ENCODE data around the gene PRODH2. TPM values are rescaled to one million over a fixed set of nuclear protein-coding genes. Genes with fewer than 3 reads are reported as not detected.

The PRODH2 gene
- total and polyA plus RNA-seq, 2 donors, result 0.19 to 0.23 TPM

DNA sequence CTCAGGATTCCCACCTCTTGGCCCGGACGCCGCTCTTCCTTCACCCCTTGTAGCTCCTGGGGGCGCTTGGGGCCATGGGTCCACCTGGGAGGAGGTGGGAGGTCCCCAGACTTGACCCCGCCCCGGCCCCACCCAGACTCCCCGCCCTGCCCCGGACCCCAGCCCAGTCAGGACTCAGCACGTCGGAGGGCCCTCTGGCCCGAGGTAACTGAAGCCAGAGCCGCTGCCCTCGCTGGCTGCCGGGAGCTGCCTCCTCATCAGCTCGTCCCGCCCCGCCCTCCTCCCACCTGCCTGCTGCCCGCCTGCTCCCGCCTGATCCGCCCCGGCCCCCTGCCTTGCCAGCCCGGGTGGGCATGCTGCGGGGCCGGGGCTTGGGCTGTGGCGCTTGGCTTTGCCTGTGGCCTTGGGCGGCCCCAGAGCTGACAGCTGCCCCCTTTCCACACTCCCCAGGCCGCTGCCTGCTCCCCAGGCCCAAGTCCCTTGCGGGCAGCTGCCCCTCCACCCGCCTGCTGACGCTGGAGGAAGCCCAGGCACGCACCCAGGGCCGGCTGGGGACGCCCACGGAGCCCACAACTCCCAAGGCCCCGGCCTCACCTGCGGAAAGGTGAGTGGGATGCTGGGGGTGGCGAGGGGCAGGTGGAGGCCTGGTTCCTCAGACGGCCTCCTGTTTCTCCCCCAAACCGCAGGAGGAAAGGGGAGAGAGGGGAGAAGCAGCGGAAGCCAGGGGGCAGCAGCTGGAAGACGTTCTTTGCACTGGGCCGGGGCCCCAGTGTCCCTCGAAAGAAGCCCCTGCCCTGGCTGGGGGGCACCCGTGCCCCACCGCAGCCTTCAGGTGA is 27.9 kb downstream of the PRODH2 start:
- peaks cover 31 to 81% of the 10 kb centered on the region in 2 donors for H3K36me3 ChIP-seq (ENCODE audit: control insufficient read depth in 2 of 2, insufficient read depth in 2 of 2, low read length in 1 of 2)
- WGBS, result 90% methylated on average over 45 of the region's 45 CpGs

DNA sequence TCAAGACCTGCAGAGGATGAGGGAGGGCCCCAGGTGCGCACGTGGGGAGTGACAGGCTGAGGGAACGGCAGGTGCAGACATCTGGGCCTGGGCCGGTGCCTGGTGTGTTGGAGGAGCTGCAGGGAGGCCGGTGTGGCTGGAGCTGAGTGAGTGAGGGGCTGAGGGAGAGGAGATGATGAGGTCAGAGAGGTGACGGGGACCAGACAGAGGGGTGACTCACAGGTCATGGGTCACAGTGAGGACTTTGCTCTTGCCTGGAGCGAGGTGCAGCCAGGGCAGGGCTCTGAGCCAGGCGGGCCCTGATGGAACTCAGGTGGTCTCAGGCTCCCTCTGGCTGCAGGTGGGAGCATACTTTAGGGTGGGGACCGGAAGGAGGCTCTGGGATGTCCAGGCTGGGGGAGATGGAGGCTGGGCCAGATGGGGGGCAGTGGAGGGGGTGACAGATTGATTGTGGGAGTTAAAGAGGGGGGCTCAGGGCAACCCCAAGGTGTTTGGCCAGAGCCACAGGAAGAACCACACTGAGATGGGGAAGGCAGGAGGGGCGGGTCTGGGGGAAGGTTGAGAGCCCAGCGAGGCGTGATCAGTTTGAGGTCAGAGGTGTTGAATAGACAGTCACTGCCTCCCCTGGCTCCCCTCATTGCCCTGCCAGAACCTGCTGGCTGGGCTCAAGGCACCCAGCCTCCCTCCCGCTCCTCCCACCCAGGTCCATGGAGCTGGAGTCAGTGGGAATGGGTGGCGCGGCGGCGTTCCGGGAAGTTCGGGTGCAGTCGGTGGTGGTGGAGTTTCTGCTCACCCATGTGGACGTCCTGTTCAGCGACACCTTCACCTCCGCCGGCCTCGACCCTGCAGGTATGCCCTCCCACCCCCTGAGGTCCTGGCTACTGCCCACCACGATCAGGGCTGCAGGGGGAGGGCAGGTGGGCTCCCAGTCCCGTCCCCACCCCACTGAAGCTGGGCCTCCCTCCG is 28.9 kb downstream of the PRODH2 start:
- H3K4me3 ChIP-seq (ENCODE audit: low read length in 2 of 2), result no peak overlapping the region
- peaks cover 36 to 87% of the 10 kb centered on the region in 2 donors for H3K36me3 ChIP-seq (ENCODE audit: control insufficient read depth in 2 of 2, insufficient read depth in 2 of 2, low read length in 1 of 2)
- DNase-seq (ENCODE audit: low read depth in 6 of 9, low spot score in 9 of 9), result no peak
- no peaks in the 10 kb centered on the region for H3K27me3 ChIP-seq (ENCODE audit: control insufficient read depth in 2 of 2, insufficient read depth in 1 of 2, low read length in 1 of 2)
- H3K4me1 ChIP-seq (ENCODE audit: control insufficient read depth in 2 of 2, insufficient read depth in 2 of 2, low read length in 2 of 2), result no peaks in the 10 kb centered on the region
- H3K27ac ChIP-seq (ENCODE audit: low read depth in 1 of 2, low read length in 1 of 2), result no peak overlapping the region
- 96% methylated on average over 28 of the region's 28 CpGs for WGBS
- H3K9me3 ChIP-seq (ENCODE audit: control insufficient read depth in 2 of 2, insufficient read depth in 1 of 2, low read length in 1 of 2), result no peaks in the 10 kb centered on the region

More for the DNA sequence above, 27.9 kb downstream of the PRODH2 start:
- no peak overlapping the region for H3K27ac ChIP-seq (ENCODE audit: low read depth in 1 of 2, low read length in 1 of 2)
- H3K27me3 ChIP-seq (ENCODE audit: control insufficient read depth in 2 of 2, insufficient read depth in 1 of 2, low read length in 1 of 2), result no peaks in the 10 kb centered on the region
- no peaks in the 10 kb centered on the region for H3K9me3 ChIP-seq (ENCODE audit: control insufficient read depth in 2 of 2, insufficient read depth in 1 of 2, low read length in 1 of 2)
- no peaks in the 10 kb centered on the region for H3K4me1 ChIP-seq (ENCODE audit: control insufficient read depth in 2 of 2, insufficient read depth in 2 of 2, low read length in 2 of 2)
- H3K4me3 ChIP-seq (ENCODE audit: low read length in 2 of 2), result no peak overlapping the region
- no peak for DNase-seq (ENCODE audit: low read depth in 6 of 9, low spot score in 9 of 9)

DNA sequence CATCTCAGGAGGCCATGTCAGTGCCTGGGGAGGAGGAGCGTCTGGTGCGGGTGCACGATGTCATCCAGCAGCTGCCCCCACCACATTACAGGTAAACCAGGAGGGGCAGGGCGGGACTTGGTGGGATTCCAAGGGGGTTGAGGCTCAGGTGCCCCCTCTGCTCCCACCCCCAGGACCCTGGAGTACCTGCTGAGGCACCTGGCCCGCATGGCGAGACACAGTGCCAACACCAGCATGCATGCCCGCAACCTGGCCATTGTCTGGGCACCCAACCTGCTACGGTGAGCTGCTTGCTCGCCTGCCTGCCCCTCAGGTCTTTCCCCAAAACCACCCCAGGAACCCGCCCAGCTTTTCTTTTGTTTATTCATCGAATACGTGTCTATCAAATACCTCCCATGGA is 30.1 kb downstream of the PRODH2 start:
- Histone ChIP-seq H3K9me3 (ENCODE audit: control insufficient read depth in 2 of 2, insufficient read depth in 1 of 2, low read length in 1 of 2) (no peaks in the 10 kb centered on the region), H3K4me1 (ENCODE audit: control insufficient read depth in 2 of 2, insufficient read depth in 2 of 2, low read length in 2 of 2) (no peaks in the 10 kb centered on the region), H3K36me3 (ENCODE audit: control insufficient read depth in 2 of 2, insufficient read depth in 2 of 2, low read length in 1 of 2) (peaks cover 45 to 91% of the 10 kb centered on the region in 2 donors), H3K27ac (ENCODE audit: low read depth in 1 of 2, low read length in 1 of 2) (no peak overlapping the region), H3K27me3 (ENCODE audit: control insufficient read depth in 2 of 2, insufficient read depth in 1 of 2, low read length in 1 of 2) (no peaks in the 10 kb centered on the region), H3K4me3 (ENCODE audit: low read length in 2 of 2) (no peak overlapping the region)
- 97% methylated on average over 12 of the region's 12 CpGs for WGBS
- DNase-seq (ENCODE audit: low read depth in 6 of 9, low spot score in 9 of 9), result no peak

DNA sequence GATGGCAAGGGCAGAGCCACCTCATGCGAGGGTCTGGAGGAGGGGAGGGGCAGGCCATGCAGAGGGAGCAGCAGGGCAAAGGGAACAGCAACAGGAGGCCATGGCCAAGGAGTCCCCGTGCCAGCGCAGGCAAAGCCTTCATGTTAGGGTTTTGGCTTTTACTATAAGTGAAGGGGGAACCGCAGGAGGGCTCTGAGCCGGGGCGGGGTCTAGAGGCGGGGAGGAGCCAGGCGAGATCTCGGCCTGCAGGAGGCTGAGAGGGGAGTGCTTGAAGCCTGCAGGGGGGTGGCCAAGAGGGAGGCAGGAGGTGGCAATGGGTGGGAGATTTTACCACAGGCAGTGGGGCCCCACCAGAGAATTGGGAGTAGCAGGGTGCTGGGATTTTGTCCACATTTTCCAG is 31.0 kb downstream of the PRODH2 start:
- Histone ChIP-seq H3K27ac (ENCODE audit: low read depth in 1 of 2, low read length in 1 of 2) (no peak overlapping the region), H3K27me3 (ENCODE audit: control insufficient read depth in 2 of 2, insufficient read depth in 1 of 2, low read length in 1 of 2) (no peaks in the 10 kb centered on the region), H3K9me3 (ENCODE audit: control insufficient read depth in 2 of 2, insufficient read depth in 1 of 2, low read length in 1 of 2) (no peaks in the 10 kb centered on the region), H3K36me3 (ENCODE audit: control insufficient read depth in 2 of 2, insufficient read depth in 2 of 2, low read length in 1 of 2) (peaks cover 45 to 81% of the 10 kb centered on the region in 2 donors), H3K4me3 (ENCODE audit: low read length in 2 of 2) (no peak overlapping the region), H3K4me1 (ENCODE audit: control insufficient read depth in 2 of 2, insufficient read depth in 2 of 2, low read length in 2 of 2) (peaks cover 0 to 4% of the 10 kb centered on the region in 2 donors)
- DNase-seq (ENCODE audit: low read depth in 6 of 9, low spot score in 9 of 9), result no peak
- WGBS, result 96% methylated on average over 9 of the region's 9 CpGs

DNA sequence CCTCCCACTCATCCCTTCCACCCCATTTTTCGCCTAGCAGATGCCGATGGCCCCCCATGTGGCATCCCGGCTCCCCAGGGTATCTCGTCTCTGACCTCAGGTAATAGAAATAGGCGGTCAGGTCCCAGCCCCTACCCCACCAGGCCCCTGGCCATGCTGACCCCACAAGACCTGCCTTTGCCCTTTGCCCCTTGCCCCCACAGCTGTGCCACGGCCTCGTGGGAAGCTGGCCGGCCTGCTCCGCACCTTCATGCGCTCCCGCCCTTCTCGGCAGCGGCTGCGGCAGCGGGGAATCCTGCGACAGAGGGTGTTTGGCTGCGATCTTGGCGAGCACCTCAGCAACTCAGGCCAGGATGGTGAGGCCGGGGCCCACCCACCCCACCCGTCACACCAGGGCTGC is 31.9 kb downstream of the PRODH2 start:
- no peak overlapping the region for H3K4me3 ChIP-seq (ENCODE audit: low read length in 2 of 2)
- DNase-seq (ENCODE audit: low read depth in 6 of 9, low spot score in 9 of 9), result no peak
- H3K27me3 ChIP-seq (ENCODE audit: control insufficient read depth in 2 of 2, insufficient read depth in 1 of 2, low read length in 1 of 2), result no peaks in the 10 kb centered on the region
- H3K9me3 ChIP-seq (ENCODE audit: control insufficient read depth in 2 of 2, insufficient read depth in 1 of 2, low read length in 1 of 2), result no peaks in the 10 kb centered on the region
- no peak overlapping the region for H3K27ac ChIP-seq (ENCODE audit: low read depth in 1 of 2, low read length in 1 of 2)
- 98% methylated on average over 20 of the region's 20 CpGs for WGBS
- H3K36me3 ChIP-seq (ENCODE audit: control insufficient read depth in 2 of 2, insufficient read depth in 2 of 2, low read length in 1 of 2), result peaks cover 38 to 75% of the 10 kb centered on the region in 2 donors
- H3K4me1 ChIP-seq (ENCODE audit: control insufficient read depth in 2 of 2, insufficient read depth in 2 of 2, low read length in 2 of 2), result peaks cover 6 to 7% of the 10 kb centered on the region in 2 donors

DNA sequence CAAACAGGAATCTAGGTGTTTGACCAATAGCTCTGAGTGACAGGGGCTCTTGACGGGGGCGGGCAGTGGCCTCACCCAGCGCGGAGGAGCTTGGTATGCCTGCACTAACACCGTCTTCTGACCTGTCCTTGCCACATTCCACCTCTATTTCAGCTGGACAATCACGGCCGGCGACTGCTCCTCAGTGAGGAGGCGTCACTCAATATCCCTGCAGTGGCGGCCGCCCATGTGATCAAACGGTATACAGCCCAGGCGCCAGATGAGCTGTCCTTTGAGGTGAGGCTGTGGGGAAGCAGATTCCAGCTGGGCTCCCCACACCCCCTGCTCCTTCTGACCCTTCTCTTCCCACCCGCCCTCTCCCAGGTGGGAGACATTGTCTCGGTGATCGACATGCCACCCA is 32.6 kb downstream of the PRODH2 start:
- Histone ChIP-seq H3K27me3 (ENCODE audit: control insufficient read depth in 2 of 2, insufficient read depth in 1 of 2, low read length in 1 of 2) (no peaks in the 10 kb centered on the region), H3K36me3 (ENCODE audit: control insufficient read depth in 2 of 2, insufficient read depth in 2 of 2, low read length in 1 of 2) (peaks cover 37 to 68% of the 10 kb centered on the region in 2 donors), H3K27ac (ENCODE audit: low read depth in 1 of 2, low read length in 1 of 2) (no peak overlapping the region), H3K4me3 (ENCODE audit: low read length in 2 of 2) (no peak overlapping the region), H3K9me3 (ENCODE audit: control insufficient read depth in 2 of 2, insufficient read depth in 1 of 2, low read length in 1 of 2) (no peaks in the 10 kb centered on the region), H3K4me1 (ENCODE audit: control insufficient read depth in 2 of 2, insufficient read depth in 2 of 2, low read length in 2 of 2) (peaks cover 6 to 7% of the 10 kb centered on the region in 2 donors)
- DNase-seq (ENCODE audit: low read depth in 6 of 9, low spot score in 9 of 9), result no peak
- WGBS, result 98% methylated on average over 16 of the region's 16 CpGs

DNA sequence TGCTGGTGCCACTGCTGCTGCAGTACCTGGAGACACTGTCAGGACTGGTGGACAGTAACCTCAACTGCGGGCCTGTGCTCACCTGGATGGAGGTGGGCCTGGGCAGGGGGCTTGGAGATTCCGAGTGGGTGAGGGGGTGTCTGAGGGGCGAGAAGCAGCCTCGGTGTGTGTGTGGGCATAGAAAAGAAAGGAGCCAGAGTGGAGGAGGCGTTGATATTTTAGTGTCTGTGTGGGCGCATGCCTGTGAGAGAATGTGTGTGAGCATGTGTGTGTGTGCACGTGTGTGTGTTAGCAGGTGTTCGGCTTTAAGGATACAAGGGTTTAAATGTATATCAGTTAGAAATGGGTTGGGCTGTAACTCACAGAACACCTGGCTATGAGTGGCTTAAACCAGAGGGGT is 33.6 kb downstream of the PRODH2 start:
- H3K27ac ChIP-seq (ENCODE audit: low read depth in 1 of 2, low read length in 1 of 2), result no peak overlapping the region
- WGBS, result 96% methylated on average over 8 of the region's 8 CpGs
- H3K4me1 ChIP-seq (ENCODE audit: control insufficient read depth in 2 of 2, insufficient read depth in 2 of 2, low read length in 2 of 2), result peaks cover 7 to 13% of the 10 kb centered on the region in 2 donors
- peaks cover 37 to 58% of the 10 kb centered on the region in 2 donors for H3K36me3 ChIP-seq (ENCODE audit: control insufficient read depth in 2 of 2, insufficient read depth in 2 of 2, low read length in 1 of 2)
- H3K9me3 ChIP-seq (ENCODE audit: control insufficient read depth in 2 of 2, insufficient read depth in 1 of 2, low read length in 1 of 2), result no peaks in the 10 kb centered on the region
- no peak overlapping the region for H3K4me3 ChIP-seq (ENCODE audit: low read length in 2 of 2)
- no peaks in the 10 kb centered on the region for H3K27me3 ChIP-seq (ENCODE audit: control insufficient read depth in 2 of 2, insufficient read depth in 1 of 2, low read length in 1 of 2)
- DNase-seq (ENCODE audit: low read depth in 6 of 9, low spot score in 9 of 9), result no peak

DNA sequence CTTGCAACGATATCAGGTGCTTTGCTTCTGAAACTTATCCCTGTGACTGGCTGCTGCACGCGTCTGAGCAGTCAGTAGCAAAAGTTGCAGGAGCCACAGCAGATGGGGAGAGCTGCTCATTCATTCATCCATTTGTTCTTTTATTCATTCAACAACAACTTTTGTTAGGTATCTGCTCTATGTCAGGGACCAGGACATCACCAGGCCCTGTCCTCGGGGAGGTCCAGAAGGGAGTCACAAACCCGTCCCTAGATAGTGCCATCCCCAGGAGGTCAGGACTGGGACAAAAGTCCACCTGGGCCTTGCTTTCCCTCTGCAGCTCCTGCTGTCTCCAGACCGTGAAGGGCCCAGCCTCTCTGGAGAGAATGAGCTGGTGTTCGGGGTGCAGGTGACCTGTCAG is 34.7 kb downstream of the PRODH2 start:
- no peak overlapping the region for H3K4me3 ChIP-seq (ENCODE audit: low read length in 2 of 2)
- H3K27ac ChIP-seq (ENCODE audit: low read depth in 1 of 2, low read length in 1 of 2), result no peak overlapping the region
- no peaks in the 10 kb centered on the region for H3K27me3 ChIP-seq (ENCODE audit: control insufficient read depth in 2 of 2, insufficient read depth in 1 of 2, low read length in 1 of 2)
- 84% methylated on average over 7 of the region's 7 CpGs for WGBS
- DNase-seq (ENCODE audit: low read depth in 6 of 9, low spot score in 9 of 9), result no peak
- H3K4me1 ChIP-seq (ENCODE audit: control insufficient read depth in 2 of 2, insufficient read depth in 2 of 2, low read length in 2 of 2), result peaks cover 7 to 13% of the 10 kb centered on the region in 2 donors
- peaks cover 35 to 47% of the 10 kb centered on the region in 2 donors for H3K36me3 ChIP-seq (ENCODE audit: control insufficient read depth in 2 of 2, insufficient read depth in 2 of 2, low read length in 1 of 2)
- no peaks in the 10 kb centered on the region for H3K9me3 ChIP-seq (ENCODE audit: control insufficient read depth in 2 of 2, insufficient read depth in 1 of 2, low read length in 1 of 2)

All from thymus (tissue), 11 donors.